ENCODE data around the gene VPS41.

Gene VPS41

DNA sequence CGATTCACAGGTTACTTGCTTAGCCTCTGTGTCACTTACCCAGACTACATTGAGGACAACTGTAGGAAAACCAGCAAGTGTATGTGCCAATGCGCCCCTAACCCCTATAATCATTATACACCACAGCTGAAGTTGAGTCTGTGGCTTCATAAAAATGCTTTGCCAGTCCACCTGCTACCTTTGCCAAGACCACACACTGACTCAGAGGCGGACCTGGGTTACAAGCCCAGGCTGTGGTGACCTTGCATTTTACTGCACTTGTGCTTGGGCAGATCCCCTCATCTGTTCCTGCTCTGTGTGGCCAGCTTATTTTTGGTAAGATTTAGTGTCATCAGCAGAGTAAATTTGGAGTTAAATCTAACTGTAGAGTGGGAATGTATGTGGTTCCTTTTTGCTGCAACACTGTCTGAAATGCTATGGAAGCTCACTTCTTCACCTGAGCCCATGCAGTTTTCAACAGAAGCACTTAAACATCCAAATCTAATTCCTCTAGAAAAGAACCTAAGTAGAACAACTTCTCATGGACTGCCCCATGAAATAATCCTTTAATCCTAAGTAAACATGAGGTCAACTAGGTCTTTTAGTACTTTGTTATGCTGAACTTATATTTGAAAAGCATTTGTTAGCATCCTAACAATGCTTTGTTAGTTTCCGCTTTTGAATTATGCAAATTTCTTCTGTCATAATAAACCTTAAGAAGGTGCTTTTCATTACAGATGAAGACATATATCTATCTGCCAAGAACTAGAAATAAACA is 181.6 kb downstream of the VPS41 start:
- DNase-seq (ENCODE audit: low read depth) = no peak

DNA sequence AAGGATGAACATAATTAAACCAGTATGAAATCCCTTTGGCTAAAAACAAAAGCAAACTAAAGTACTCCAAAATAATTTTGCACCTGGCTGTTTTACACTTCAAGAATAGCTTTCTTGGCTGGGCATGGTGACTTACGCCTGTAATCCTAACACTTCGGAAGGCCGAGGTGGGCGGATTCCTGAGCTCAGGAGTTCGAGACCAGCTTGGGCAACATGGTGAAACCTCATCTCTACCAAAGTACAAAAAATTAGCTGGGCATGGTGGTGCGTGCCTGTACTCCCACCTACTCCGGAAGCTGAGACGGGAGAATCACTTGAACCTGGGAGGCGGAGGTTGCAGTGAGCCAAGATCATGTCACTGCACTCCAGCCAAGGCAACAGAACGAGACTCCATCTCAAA is 185.7 kb downstream of the VPS41 start:
- DNase-seq (ENCODE audit: low read depth) = no peak

DNA sequence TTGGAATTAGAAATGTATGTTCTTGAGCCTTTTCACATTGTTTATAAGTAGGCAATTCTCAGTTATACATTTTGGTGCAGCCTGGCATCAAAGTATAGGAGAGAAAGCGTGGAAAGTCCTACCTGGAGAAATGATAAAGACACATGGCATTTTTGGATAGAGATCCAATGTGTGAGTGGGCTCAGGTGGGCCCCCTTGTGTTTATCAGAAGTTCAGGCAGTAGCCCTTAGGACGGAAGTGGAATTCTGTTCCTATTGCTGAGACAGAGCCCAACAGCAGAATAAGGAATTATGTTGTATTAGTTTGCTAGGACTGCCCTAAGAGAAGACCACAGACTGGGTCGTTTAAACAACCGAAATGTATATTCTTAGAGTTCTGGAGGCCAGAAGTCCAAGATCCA is 192.6 kb downstream of the VPS41 start:
- DNase-seq (ENCODE audit: low read depth) = no peak

DNA sequence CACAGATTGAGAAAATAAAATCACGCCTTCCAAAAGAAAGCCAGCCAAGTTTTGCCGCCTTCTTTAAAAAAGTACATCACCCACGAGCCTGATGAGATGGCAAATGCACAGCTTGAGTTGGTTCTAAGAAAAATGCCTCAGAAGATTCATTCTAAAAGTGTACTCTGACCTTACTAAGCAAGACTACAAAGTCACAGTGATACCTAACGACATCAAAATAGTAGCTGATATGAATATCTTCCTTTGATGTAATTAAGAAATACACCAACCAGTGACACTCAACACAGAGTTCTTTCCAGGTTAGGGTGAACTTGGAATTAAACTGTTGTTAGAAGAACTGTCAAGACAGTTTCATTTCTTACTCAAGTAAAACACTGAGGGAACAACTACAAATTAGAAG is 199.9 kb downstream of the VPS41 start:
- no peak for DNase-seq (ENCODE audit: low read depth)

DNA sequence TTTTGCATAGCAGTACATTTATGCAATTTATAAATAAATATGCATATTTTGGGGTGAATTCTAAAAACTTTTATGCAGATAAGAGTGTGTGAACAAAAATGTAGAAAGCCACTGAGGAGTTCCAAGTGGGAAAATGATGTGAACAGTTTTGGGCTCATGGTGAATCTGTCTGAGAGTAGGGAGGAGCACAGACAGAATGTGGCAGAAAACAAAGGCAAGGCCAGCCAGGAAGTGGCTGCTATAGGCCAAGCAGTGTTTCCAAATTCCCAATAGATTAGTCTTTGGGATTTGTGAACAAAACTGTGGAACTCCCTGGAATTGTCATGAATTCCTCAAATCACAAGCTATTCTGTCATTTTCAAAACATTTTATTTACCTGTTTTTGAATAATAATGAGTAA is 204.2 kb downstream of the VPS41 start:
- no peak for DNase-seq (ENCODE audit: low read depth)

DNA sequence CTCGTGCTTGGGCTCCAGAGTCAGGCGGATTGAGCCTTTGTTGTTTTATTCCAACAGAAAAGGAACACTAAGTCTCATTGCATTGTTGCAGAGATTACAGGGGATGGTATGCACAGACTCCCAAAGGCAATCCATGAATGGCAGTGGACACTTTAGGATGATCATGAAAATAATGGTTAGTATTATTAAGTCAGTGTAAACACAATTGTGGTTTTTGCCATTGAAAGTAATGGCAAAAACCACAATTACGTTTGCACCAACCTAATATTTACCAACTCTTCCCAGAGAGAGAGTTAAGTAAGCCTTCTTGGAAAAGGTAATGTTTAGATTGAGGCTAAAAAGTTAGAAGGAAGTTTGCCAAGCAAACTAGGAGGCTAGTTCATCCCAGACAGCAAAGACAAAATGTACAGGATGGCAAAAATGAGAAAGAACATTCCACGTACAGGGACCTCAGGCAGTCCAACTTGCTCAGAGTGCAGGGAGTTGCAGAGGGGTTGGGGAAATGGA is 204.9 kb downstream of the VPS41 start:
- DNase-seq (ENCODE audit: low read depth) = no peak

DNA sequence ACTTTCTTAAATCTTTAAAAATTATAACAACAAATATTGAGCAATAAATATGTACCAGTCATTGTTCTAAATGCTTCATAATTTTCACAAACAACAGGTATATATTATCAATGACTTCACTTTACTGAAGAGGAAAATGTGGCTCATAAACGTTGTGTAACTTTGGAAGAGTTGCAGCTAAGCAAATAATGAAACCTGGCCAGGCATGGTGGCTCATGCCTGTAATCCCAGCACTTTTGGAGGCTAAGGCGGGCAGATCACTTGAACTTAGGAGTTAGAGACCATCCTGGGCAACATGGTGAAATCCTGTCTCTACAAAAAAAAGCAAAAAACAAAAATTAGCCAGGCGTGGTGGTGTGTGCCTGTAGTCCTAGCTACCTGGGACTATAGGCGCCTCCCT is 205.9 kb downstream of the VPS41 start:
- DNase-seq (ENCODE audit: low read depth) = no peak

DNA sequence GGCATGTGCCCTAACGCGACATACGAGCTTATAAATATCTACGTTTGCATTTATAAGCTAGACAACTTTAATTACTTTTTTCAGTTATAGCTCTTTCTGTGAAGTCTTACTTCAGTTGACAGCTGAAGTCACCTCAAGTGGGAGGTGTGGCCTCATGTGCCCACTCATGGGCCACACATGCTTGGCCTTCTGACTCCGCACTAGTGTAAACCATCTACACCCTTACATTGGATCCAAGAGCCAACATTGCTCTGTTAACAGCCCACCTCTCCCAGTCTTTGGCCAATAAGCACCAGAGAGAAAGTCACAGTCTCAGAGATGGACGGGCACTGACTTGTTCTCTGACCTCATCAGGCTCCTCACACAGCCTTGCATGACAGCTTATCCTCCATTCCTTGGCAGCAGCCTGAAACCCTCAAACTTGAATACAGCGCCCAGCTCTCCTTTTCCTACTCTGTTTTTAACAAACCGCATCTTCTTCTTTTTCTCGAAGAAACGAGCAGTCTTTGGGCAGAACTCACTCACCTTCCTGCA is 206.9 kb downstream of the VPS41 start:
- no peak for DNase-seq (ENCODE audit: low read depth)

DNA sequence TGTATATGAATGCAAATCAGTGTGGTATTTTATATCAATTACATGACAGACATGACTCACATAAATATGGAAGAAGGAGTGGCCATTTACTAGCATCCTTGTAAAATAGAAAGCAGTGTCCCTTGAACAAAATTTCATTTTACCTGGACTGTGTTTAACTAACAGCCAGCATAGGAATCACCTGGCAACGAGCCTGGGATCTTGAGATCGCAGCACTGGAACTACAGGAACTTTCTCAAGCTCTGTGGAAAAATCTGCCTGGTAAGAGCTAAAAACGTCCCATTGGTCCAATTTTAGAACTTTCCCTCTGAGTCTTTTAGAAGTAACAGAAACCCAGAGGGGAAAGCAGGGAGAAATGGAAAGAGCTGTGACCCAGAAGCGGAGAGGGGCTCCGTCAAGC is 208.9 kb downstream of the VPS41 start:
- DNase-seq (ENCODE audit: low read depth) = no peak

DNA sequence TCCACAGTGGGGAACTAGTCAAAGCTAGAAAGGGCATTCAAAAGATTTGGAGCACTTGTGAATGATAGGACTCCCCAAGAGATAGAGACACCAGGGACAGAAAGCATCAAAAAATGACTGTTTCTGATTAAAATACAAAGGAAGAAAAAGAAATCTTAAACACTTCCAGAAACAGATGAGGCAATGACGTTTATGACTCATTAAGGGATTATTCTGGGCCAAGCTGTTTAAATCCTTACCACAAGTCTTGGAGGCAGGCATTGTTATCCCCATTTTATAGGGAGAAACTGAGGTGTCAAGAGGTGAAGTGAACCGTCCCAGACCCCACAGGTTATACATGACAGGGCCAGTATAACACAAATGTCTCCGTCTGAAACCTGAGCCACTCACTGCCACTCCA is 209.5 kb downstream of the VPS41 start:
- DNase-seq (ENCODE audit: low read depth) = no peak

DNA sequence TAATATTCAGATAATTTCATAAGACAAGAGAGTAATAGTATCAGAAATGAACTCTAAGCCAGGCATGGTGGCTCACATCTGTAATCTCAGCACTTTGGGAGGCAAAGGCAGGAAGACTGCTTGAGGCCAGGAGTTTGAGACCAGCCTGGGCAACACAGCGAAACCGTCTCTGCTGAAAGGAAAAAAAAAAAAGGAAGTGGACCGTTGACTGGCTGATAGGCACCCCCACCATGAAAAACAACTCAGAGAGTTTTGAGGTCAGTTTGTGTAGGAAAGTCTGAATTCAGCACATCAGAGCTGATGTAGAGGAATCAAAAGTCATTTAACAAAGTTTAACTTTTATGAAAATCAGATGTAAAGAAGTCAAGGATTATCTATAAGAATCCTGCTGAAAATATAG is 214.7 kb downstream of the VPS41 start:
- DNase-seq (ENCODE audit: low read depth) = no peak

DNA sequence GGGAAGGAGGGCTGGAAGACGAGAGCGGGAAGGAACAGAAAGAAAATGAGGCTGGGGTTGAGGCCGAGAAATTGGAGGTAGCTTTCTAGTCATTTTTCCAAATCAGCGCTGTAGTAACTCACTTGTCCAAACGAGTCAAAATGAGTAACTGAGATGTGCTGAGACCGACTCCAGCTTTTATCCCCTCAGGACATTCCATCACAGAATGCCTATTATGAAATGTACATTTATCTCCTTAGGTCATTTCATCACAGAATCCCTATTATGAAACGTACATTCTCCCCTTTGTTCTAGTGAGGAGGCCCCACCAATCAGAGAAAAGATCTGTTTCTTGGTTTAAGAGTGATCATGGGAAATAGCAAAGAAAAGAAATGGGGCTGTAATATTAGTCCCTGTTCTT is 222.1 kb downstream of the VPS41 start:
- no peak for DNase-seq (ENCODE audit: low read depth)

DNA sequence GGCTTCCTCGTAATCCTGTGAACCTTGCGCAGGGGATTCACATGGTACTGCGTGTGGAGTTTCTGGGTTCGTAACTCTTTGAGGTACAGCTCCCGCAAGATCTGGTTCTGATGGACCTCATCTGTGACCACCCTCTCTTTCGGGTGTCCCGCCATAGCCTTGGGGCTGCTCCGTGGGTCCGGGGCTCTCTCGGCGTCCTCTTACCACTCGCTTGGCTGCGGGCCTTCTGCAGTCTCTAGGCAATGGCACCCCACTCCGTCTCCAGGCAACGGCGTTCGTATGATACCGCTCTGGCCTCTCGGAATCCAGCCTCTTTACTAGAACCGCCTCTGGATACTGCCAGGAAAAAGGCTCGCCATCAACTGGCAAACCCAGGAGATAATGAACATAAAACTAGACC is 223.1 kb downstream of the VPS41 start:
- DNase-seq (ENCODE audit: low read depth) = no peak

DNA sequence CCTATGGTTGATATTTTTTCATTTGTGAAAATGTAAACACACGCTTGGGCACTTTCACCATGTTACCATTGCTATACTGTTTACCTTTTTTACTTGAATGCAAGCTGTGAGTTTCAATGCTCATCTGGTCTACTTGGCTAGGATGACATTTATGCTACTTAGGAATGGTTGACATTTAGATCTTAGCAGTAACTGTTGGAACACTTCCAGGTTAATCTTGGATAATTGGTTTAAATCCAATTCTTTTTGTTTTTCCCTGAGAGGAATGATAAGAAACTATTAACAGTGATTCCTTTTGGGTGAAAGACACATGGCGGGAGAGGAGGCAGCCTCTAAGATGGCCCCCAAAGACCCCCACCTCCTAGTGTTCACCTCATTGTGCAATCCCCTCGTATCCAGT is 226.4 kb downstream of the VPS41 start:
- no peak for DNase-seq (ENCODE audit: low read depth)

DNA sequence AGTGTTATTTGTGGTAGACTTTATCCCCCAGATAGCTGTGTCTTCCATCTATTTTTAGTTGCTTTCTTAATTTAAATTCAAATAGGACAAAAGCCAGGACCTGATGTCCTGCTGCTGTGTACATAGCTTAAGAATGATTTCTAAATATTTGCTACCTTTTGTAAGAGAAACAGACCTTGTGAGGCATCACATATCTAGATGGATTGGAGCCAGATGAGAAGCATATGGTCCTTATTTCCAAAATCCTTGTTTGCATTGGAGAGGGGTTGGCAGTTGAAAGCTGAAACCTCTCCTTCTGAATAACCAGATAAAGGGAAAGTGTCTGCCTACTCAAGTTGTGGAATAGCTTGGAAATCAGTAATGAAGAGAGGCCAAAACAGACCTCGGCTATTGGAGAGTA is 227.1 kb downstream of the VPS41 start:
- DNase-seq (ENCODE audit: low read depth) = no peak

DNA sequence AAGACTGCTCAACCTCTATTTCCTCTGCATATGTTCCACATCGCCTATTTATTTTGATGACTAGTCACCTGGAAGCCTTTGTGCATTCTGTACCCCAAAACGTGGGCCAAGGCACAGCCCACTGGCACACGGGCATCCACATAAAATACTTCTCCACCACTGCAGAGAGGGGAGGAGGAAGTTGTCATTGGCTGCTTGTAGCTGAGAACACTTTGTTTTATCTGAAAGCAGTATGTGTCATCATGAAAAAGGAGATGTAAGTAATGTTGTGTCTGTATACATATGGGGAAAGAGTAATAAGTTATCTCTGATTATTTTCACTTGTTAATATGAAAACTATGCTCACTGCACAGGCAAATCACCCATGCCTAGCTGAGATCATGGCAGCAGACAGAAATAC is 229.6 kb downstream of the VPS41 start:
- no peak for DNase-seq (ENCODE audit: low read depth)

DNA sequence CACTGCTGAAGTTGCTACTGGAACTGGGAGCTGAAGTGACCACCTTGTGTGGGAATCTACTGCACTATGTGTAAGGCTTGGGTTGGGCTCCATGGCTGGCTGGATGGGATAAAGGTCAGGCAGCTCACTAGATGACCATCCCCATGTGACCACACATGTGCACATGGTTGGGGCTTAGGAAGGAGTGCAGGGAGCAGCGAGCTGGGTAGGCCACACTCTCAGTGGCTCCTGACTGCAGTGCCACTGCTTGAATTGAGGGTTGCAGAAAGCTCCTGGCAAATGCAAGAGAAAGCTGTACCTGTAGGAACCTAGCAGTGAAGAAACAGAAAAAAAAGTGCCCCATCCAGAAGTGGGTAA is 230.3 kb downstream of the VPS41 start:
- DNase-seq (ENCODE audit: low read depth) = no peak

DNA sequence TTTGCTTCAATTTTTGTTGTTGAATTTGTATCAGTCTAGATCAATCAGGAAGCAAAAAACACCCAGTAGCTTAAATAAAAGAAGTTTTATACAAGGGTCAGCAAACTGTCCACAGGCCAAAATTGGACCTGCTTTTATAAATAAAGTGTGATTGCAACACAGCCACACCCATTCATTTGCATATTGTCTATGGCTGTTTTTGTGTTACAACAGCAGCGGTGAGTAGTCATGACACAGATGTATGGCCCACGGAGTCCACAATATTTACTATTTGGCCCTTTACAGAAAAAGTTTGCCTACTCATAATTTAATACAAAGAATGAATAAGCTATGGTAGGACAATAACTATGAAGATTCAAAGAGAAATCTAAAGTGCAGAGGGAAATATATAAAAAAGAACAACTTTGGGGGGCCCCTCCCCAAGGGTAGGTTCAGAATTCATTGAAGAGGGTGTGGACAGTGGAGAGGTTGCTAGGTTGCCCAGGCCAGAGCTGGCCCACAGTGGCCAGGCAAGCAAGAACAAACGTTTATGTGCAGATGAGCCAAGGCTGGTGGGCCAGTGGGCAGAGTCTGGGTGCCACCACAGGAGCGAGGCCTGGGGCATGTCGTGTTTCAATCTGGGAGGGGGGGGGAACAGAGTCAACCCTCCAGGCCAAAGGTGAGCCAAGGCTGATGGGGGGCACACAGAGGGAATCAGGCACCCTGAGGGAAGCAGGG is 230.9 kb downstream of the VPS41 start:
- no peak for DNase-seq (ENCODE audit: low read depth)

DNA sequence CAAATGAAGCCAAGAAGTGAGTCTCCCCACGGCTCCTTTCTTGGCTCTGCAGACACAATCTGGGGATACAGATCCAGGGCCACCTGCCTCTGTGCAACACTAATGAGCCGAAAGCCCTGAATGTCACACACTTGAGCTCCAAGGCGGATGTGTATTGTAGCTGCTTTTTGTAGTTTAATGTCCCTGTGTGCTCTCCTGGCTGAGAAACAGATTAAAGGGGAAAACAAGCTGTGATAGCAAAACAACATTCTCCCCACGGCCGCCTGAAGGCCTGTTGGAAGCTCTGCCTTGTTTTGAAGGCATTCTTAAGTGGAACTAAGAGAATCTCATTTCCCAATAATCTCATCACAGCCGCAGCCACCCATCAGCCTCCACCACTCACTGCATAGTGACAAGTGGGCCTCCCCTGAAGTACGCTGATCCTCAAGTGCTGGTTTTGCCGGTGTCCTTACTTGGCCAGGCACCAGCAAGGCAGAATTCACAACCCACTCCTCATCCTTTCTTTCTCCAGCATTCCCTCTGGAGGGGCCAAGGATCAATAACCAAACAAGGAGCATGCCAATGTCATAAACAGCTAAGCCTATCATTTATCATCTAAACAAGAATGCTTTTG is 233.4 kb downstream of the VPS41 start:
- DNase-seq (ENCODE audit: low read depth) = no peak

DNA sequence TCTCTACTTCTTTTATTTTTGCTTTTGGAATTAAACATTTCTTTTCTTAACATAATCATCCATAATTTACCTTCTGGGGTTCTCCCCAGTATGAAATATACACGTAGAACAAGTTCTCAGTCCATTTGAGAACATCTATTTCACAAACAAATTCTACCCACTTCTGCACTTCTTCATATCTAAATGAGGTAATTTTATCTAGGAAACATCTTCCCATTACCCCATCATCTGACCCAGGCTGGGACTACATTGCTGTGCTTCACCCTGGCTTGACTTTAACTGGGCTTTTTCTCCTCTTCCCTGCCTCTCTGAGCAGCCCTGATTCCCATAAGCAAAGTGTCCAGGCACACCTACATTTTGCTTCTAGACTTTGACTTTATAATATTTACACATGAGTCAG is 234.5 kb downstream of the VPS41 start:
- DNase-seq (ENCODE audit: low read depth) = no peak

DNA sequence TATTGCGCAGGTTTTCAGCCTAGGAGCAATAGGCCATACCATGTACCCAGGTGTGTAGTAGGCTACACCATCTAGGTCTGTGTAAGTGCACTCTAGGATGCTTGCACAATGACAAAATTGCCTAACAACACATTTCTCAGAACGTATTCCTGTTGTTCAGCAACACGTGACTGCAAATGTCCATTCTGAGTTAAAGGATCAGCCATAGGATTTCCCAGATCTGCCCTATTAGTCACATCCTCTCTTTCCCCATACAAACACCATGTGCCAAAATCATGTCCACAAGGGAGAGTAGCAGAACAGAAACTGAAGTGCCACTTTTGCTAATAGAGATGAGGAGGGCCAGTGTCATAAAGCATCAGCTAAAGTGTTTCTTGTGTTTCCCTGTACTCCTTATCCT is 235.2 kb downstream of the VPS41 start:
- DNase-seq (ENCODE audit: low read depth) = no peak

All from stimulated activated CD8-positive, alpha-beta memory T cell treated with anti-CD3 and anti-CD28 coated beads, Interleukin-7, amount 100 ng/mL, for 24 hours (primary cell).